ENCODE data around the gene LIN7A. TPM values are rescaled to one million over a fixed set of nuclear protein-coding genes. Genes with fewer than 3 reads are reported as not detected.

Gene LIN7A
- total and polyA plus RNA-seq, 4 donors = 6.0 to 20.6 (median 9.1) TPM

DNA sequence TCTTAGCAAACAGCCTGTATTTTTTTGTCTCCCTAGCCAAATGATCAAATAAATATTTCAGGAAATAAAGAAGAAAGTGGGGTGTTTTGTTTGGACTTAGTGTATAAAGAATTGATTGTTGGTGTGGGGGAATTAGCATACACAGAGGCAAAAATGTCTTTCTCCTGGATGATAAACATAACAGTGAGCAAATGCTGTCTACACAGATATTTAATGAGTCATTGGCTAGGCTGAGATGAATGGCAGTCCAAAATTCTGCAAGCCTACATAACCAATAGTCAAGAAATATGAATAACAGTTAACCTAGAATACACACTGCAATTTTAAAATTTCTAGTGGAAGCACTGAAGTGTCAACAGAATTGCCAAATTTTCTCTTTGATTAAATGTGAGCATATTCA is 185.3 kb downstream of the LIN7A start:
- Histone ChIP-seq H3K36me3 (ENCODE audit: control insufficient read depth in 4 of 4, insufficient read depth in 3 of 4, low read depth in 1 of 4, low read length in 3 of 4) (no peaks in the 10 kb centered on the region), H3K9me3 (ENCODE audit: control insufficient read depth in 4 of 4, low read length in 3 of 4) (no peaks in the 10 kb centered on the region)
- no peak for TF ChIP-seq FOXA2 (IDR thresholded peaks at IDR 0.05)
- TF ChIP-seq NR2F2 (IDR thresholded peaks at IDR 0.05) = no peak
- TF ChIP-seq TAF1 (conservative IDR thresholded peaks at IDR 0.05) = no peak
- TF ChIP-seq, protein P1, sequence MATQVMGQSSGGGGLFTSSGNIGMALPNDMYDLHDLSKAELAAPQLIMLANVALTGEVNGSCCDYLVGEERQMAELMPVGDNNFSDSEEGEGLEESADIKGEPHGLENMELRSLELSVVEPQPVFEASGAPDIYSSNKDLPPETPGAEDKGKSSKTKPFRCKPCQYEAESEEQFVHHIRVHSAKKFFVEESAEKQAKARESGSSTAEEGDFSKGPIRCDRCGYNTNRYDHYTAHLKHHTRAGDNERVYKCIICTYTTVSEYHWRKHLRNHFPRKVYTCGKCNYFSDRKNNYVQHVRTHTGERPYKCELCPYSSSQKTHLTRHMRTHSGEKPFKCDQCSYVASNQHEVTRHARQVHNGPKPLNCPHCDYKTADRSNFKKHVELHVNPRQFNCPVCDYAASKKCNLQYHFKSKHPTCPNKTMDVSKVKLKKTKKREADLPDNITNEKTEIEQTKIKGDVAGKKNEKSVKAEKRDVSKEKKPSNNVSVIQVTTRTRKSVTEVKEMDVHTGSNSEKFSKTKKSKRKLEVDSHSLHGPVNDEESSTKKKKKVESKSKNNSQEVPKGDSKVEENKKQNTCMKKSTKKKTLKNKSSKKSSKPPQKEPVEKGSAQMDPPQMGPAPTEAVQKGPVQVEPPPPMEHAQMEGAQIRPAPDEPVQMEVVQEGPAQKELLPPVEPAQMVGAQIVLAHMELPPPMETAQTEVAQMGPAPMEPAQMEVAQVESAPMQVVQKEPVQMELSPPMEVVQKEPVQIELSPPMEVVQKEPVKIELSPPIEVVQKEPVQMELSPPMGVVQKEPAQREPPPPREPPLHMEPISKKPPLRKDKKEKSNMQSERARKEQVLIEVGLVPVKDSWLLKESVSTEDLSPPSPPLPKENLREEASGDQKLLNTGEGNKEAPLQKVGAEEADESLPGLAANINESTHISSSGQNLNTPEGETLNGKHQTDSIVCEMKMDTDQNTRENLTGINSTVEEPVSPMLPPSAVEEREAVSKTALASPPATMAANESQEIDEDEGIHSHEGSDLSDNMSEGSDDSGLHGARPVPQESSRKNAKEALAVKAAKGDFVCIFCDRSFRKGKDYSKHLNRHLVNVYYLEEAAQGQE (IDR thresholded peaks at IDR 0.05) = no peak
- TF ChIP-seq, protein P2, sequence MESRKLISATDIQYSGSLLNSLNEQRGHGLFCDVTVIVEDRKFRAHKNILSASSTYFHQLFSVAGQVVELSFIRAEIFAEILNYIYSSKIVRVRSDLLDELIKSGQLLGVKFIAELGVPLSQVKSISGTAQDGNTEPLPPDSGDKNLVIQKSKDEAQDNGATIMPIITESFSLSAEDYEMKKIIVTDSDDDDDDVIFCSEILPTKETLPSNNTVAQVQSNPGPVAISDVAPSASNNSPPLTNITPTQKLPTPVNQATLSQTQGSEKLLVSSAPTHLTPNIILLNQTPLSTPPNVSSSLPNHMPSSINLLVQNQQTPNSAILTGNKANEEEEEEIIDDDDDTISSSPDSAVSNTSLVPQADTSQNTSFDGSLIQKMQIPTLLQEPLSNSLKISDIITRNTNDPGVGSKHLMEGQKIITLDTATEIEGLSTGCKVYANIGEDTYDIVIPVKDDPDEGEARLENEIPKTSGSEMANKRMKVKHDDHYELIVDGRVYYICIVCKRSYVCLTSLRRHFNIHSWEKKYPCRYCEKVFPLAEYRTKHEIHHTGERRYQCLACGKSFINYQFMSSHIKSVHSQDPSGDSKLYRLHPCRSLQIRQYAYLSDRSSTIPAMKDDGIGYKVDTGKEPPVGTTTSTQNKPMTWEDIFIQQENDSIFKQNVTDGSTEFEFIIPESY (IDR thresholded peaks at IDR 0.05) = no peak
- TF ChIP-seq SP1 (IDR thresholded peaks at IDR 0.05) = no peak
- TF ChIP-seq JUND (IDR thresholded peaks at IDR 0.05) = no peak
- no peak for TF ChIP-seq RXRA (IDR thresholded peaks at IDR 0.05)
- no peak for TF ChIP-seq HNF4G (IDR thresholded peaks at IDR 0.05)
- TF ChIP-seq RAD21 (IDR thresholded peaks at IDR 0.05) = no peak

DNA sequence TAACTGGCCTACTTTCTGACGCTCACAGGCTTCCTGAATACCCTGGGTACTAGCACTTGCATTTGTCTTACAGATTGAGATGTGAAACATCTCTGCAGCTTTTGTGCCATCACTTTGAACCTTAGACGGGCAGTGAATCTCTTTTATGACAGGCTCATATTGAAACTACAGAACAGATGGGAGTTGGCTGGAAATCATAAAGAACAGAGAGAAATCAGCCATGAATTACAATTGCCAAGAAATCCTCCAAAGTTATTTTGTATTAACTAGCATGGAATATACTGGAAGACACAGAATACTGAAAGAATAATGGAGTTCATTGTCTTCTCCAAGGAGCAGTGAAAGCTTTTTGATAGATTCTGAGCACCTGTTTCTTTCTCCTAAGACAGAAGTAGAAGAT is 188.3 kb downstream of the LIN7A start:
- Histone ChIP-seq H3K36me3 (ENCODE audit: control insufficient read depth in 4 of 4, insufficient read depth in 3 of 4, low read depth in 1 of 4, low read length in 3 of 4) (no peaks in the 10 kb centered on the region), H3K9me3 (ENCODE audit: control insufficient read depth in 4 of 4, low read length in 3 of 4) (no peaks in the 10 kb centered on the region), H3K4me1 (ENCODE audit: control insufficient read depth in 4 of 4, insufficient read depth in 4 of 4, low read length in 3 of 4) (no peaks in the 10 kb centered on the region), H3K27ac (ENCODE audit: low read depth in 1 of 2, low read length in 2 of 2) (no peak overlapping the region), H3K9ac (ENCODE audit: low read depth in 1 of 2, low read length in 2 of 2) (no peak overlapping the region), H3K4me3 (ENCODE audit: low read depth in 1 of 3, low read length in 3 of 3) (no peak overlapping the region), H3K27me3 (ENCODE audit: control insufficient read depth in 4 of 4, insufficient read depth in 4 of 4, low read length in 3 of 4) (no peaks in the 10 kb centered on the region)
- no peak for DNase-seq (ENCODE audit: low spot score)
- no peak for TF ChIP-seq SP1 (IDR thresholded peaks at IDR 0.05)
- TF ChIP-seq, protein P3, sequence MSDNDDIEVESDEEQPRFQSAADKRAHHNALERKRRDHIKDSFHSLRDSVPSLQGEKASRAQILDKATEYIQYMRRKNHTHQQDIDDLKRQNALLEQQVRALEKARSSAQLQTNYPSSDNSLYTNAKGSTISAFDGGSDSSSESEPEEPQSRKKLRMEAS (IDR thresholded peaks at IDR 0.05) = no peak
- no peak for TF ChIP-seq GABPA (IDR thresholded peaks at IDR 0.05 in 1 of 2, conservative IDR thresholded peaks at IDR 0.05 in 1 of 2)
- 86% methylated on average over 2 of the region's 2 CpGs for WGBS

More for the DNA sequence above, 185.3 kb downstream of the LIN7A start:
- H3K9ac ChIP-seq (ENCODE audit: low read depth in 1 of 2, low read length in 2 of 2) = no peak overlapping the region
- no peak for DNase-seq (ENCODE audit: low spot score)
- no peaks in the 10 kb centered on the region for H3K27me3 ChIP-seq (ENCODE audit: control insufficient read depth in 4 of 4, insufficient read depth in 4 of 4, low read length in 3 of 4)
- no peak overlapping the region for H3K4me3 ChIP-seq (ENCODE audit: low read depth in 1 of 3, low read length in 3 of 3)
- H3K27ac ChIP-seq (ENCODE audit: low read depth in 1 of 2, low read length in 2 of 2) = no peak overlapping the region
- no peaks in the 10 kb centered on the region for H3K4me1 ChIP-seq (ENCODE audit: control insufficient read depth in 4 of 4, insufficient read depth in 4 of 4, low read length in 3 of 4)

DNA sequence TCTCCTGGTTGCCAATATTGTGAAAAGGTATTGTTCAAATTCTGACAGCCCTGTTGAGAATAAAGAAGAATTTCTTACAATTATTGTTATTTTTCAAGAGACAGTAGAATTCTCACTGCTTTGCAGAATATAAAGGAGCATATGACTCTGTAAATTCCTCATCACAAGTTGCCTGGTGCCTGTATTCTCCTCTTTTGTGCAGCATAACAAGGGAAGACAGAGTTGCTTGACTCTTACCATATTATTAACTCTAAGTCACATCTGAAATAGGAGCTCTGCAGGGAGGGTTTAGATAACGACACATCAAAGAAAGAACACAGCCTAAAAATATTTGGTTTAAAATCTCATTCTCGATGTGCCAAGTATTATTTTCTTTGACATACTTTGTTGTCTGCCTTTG is 189.9 kb downstream of the LIN7A start:
- H3K9me3 ChIP-seq (ENCODE audit: control insufficient read depth in 4 of 4, low read length in 3 of 4) = no peaks in the 10 kb centered on the region
- no peak for DNase-seq (ENCODE audit: low spot score)
- no peaks in the 10 kb centered on the region for H3K27me3 ChIP-seq (ENCODE audit: control insufficient read depth in 4 of 4, insufficient read depth in 4 of 4, low read length in 3 of 4)
- H3K4me3 ChIP-seq (ENCODE audit: low read depth in 1 of 3, low read length in 3 of 3) = no peak overlapping the region
- no peak overlapping the region for H3K9ac ChIP-seq (ENCODE audit: low read depth in 1 of 2, low read length in 2 of 2)
- no peak overlapping the region for H3K27ac ChIP-seq (ENCODE audit: low read depth in 1 of 2, low read length in 2 of 2)
- H3K36me3 ChIP-seq (ENCODE audit: control insufficient read depth in 4 of 4, insufficient read depth in 3 of 4, low read depth in 1 of 4, low read length in 3 of 4) = no peaks in the 10 kb centered on the region
- 81% methylated on average over 2 of the region's 2 CpGs for WGBS
- H3K4me1 ChIP-seq (ENCODE audit: control insufficient read depth in 4 of 4, insufficient read depth in 4 of 4, low read length in 3 of 4) = no peaks in the 10 kb centered on the region
- TF ChIP-seq, protein P3 (IDR thresholded peaks at IDR 0.05) = no peak
- TF ChIP-seq NR2F2 (IDR thresholded peaks at IDR 0.05) (no peak), TAF1 (conservative IDR thresholded peaks at IDR 0.05) (no peak), EGR1 (IDR thresholded peaks at IDR 0.05; ENCODE audit: low read depth in 2 of 2) (no peak), RXRA (IDR thresholded peaks at IDR 0.05) (no peak), YY1 (IDR thresholded peaks at IDR 0.05) (no peak), FOXA2 (IDR thresholded peaks at IDR 0.05) (no peak), FOXA1 (IDR thresholded peaks at IDR 0.05) (no peak), RAD21 (IDR thresholded peaks at IDR 0.05) (no peak), HNF4A (conservative IDR thresholded peaks at IDR 0.05) (no peak), SP1 (IDR thresholded peaks at IDR 0.05) (no peak)
- TF ChIP-seq, protein P4, sequence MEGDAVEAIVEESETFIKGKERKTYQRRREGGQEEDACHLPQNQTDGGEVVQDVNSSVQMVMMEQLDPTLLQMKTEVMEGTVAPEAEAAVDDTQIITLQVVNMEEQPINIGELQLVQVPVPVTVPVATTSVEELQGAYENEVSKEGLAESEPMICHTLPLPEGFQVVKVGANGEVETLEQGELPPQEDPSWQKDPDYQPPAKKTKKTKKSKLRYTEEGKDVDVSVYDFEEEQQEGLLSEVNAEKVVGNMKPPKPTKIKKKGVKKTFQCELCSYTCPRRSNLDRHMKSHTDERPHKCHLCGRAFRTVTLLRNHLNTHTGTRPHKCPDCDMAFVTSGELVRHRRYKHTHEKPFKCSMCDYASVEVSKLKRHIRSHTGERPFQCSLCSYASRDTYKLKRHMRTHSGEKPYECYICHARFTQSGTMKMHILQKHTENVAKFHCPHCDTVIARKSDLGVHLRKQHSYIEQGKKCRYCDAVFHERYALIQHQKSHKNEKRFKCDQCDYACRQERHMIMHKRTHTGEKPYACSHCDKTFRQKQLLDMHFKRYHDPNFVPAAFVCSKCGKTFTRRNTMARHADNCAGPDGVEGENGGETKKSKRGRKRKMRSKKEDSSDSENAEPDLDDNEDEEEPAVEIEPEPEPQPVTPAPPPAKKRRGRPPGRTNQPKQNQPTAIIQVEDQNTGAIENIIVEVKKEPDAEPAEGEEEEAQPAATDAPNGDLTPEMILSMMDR (IDR thresholded peaks at IDR 0.05; ENCODE audit: low read depth, low read length, missing input control) = no peak
- TF ChIP-seq, protein P1 (IDR thresholded peaks at IDR 0.05) = no peak
